HepG2 (cell line): ENCODE results near the gene ATP5MG. TPM values are rescaled to one million over a fixed set of nuclear protein-coding genes. Genes with fewer than 3 reads are reported as not detected.
A peak's percentile ranks its signal among the peaks of the same experiment; 100 is the strongest.

ENCODE experiments used
- ATRX ChIP-seq: sonication (generic); formaldehyde crosslinking; IDR thresholded peaks from 2 replicates; pipeline ENCODE4 v1.4.0; 2020; ENCODE audit warnings: missing genetic modification reagents, borderline replicate concordance
- E2F2 ChIP-seq: sonication (generic); formaldehyde crosslinking; IDR thresholded peaks from 2 replicates; pipeline ENCODE4 v1.4.0; 2020; ENCODE audit warnings: missing genetic modification reagents, borderline replicate concordance
- FUBP1 ChIP-seq: sonication (generic); formaldehyde crosslinking; IDR thresholded peaks from 2 replicates; pipeline ENCODE4 v1.5.1; 2020; ENCODE audit warnings: missing genetic modification reagents, mild to moderate bottlenecking, borderline replicate concordance
- HMG20A ChIP-seq: IDR thresholded peaks from 2 replicates; pipeline ENCODE4 v1.6.1; 2016; ENCODE audit warnings: borderline replicate concordance
- KDM5B ChIP-seq: sonication (generic); formaldehyde crosslinking; IDR thresholded peaks from 2 replicates; pipeline ENCODE4 v1.4.0; 2020; ENCODE audit warnings: missing genetic modification reagents, mild to moderate bottlenecking, borderline replicate concordance
- KLF13 ChIP-seq: sonication (generic); formaldehyde crosslinking; IDR thresholded peaks from 2 replicates; pipeline ENCODE4 v1.4.0; 2020; ENCODE audit warnings: mild to moderate bottlenecking, missing genetic modification reagents
- MAX ChIP-seq: IDR thresholded peaks from 2 replicates; pipeline ENCODE4 v1.6.1; 2012; ENCODE audit warnings: inconsistent platforms
- NFAT5 ChIP-seq: sonication (generic); formaldehyde crosslinking; IDR thresholded peaks from 2 replicates; pipeline ENCODE4 v1.4.0; 2020; ENCODE audit warnings: missing genetic modification reagents
- NRL ChIP-seq: sonication (generic); formaldehyde crosslinking; IDR thresholded peaks from 2 replicates; pipeline ENCODE4 v1.5.0; 2020; ENCODE audit warnings: missing genetic modification reagents, mild to moderate bottlenecking, moderate library complexity, borderline replicate concordance
- RAD21 ChIP-seq: fragments of 450-650 bp; formaldehyde crosslinking; IDR thresholded peaks from 2 replicates; pipeline ENCODE4 v1.5.0; 2020; ENCODE audit warnings: mild to moderate bottlenecking
- REPIN1 ChIP-seq: sonication (generic); formaldehyde crosslinking; IDR thresholded peaks from 2 replicates; pipeline ENCODE4 v1.8.0; 2022; ENCODE audit warnings: missing genetic modification reagents, low read depth, mild to moderate bottlenecking, borderline replicate concordance
- SMARCE1 ChIP-seq: fragments of 450-650 bp; IDR thresholded peaks from 2 replicates; pipeline ENCODE4 v1.6.1; 2017; ENCODE audit warnings: borderline replicate concordance
- TEAD3 ChIP-seq: optimal IDR thresholded peaks from 2 replicates; pipeline ENCODE3; 2016; ENCODE audit warnings: borderline replicate concordance
- ZGPAT ChIP-seq: IDR thresholded peaks from 2 replicates; pipeline ENCODE4 v1.6.1; 2016; ENCODE audit warnings: mild to moderate bottlenecking
- ZNF124 ChIP-seq: sonication (generic); formaldehyde crosslinking; IDR thresholded peaks from 2 replicates; pipeline ENCODE4 v1.4.0; 2020; ENCODE audit warnings: missing genetic modification reagents
- ZNF317 ChIP-seq: sonication (generic); formaldehyde crosslinking; IDR thresholded peaks from 2 replicates; pipeline ENCODE4 v1.5.0; 2020; ENCODE audit warnings: mild to moderate bottlenecking, missing genetic modification reagents
- ZNF335 ChIP-seq: sonication (generic); formaldehyde crosslinking; IDR thresholded peaks from 2 replicates; pipeline ENCODE4 v1.4.0; 2020; ENCODE audit warnings: missing genetic modification reagents
- ZNF350 ChIP-seq: sonication (generic); formaldehyde crosslinking; IDR thresholded peaks from 2 replicates; pipeline ENCODE4 v1.4.0; 2020; ENCODE audit warnings: mild to moderate bottlenecking, low read depth, missing genetic modification reagents, borderline replicate concordance
- ZNF761 ChIP-seq: sonication (generic); formaldehyde crosslinking; conservative IDR thresholded peaks from 2 replicates; pipeline ENCODE4 v1.4.0; 2020; ENCODE audit warnings: mild to moderate bottlenecking, missing genetic modification reagents
- ZNF792 ChIP-seq: IDR thresholded peaks from 2 replicates; pipeline ENCODE4 v1.6.1; 2016
- polyA plus RNA-seq, 8 experiments: library from polyadenylated mRNA; depleted of rRNA in 3 of 8; stranded (reverse) in 7 of 8; unstranded in 1 of 8; fragments of >200 nt; fragmentation: Illumina TruSeq in 4 of 8; extraction: Trizol in 4 of 8; gene quantifications; 2 replicates each; pipeline versions ENCODE4 v1.2.1 to v1.2.3, GENCODE V29; 2011 to 2016; ENCODE audit warnings: low read depth in 4 of 8, missing spikeins in 1 of 8, mixed read lengths in 1 of 8; ENCODE audit not compliant: insufficient read depth in 1 of 8
- total RNA-seq, 5 experiments: library from RNA; depleted of rRNA; stranded (reverse); fragments of >200 nt; fragmentation: Illumina TruSeq; extraction: Trizol; gene quantifications; 2 replicates each; pipeline ENCODE4 v1.2.3, GENCODE V29; 2016; ENCODE audit warnings: low read depth in 1 of 5

The ATP5MG gene
- total and polyA plus RNA-seq, 2 of the 13 experiments (the other 11 are each of a cell fraction or from before 2014, with no cell fraction given): 260 to 320 TPM

GRCh38 chr11:118401151-118401879 is at the start of gene ATP5MG (continued):
- no peak for TF ChIP-seq HMG20A
- peak; percentile 70; the same call in 1 of the 2 replicates for TF ChIP-seq KDM5B (CRISPR knock-in tag)
- TF ChIP-seq SMARCE1: no peak
- TF ChIP-seq ATRX (CRISPR knock-in tag): no peak
- 0 out of 2 replicates have a peak, but pooled peaks have one; percentile 7 for TF ChIP-seq E2F2 (CRISPR knock-in tag)
- no peak for TF ChIP-seq ZNF761
- no peak for TF ChIP-seq REPIN1 (CRISPR knock-in tag)
- TF ChIP-seq NRL: 0 out of 2 replicates have a peak, but pooled peaks have one; percentile 18
- TF ChIP-seq ZNF317 (CRISPR knock-in tag): no peak
- no peak for TF ChIP-seq ZNF792 (CRISPR knock-in tag)
- peak; percentile 86; the same call in 1 of the 2 replicates for TF ChIP-seq ZNF350
- peak; percentile 65 for TF ChIP-seq ZGPAT (CRISPR knock-in tag)
- no peak; the same call in 1 of the 2 replicates for TF ChIP-seq ZNF124 (CRISPR knock-in tag)
- TF ChIP-seq FUBP1 (CRISPR knock-in tag): no peak
- TF ChIP-seq ZNF335 (CRISPR knock-in tag): peak; percentile 100
- no peak for TF ChIP-seq KLF13 (CRISPR knock-in tag)
- TF ChIP-seq MAX: peak; percentile 40; the same call in 1 of the 2 replicates
- TF ChIP-seq NFAT5 (CRISPR knock-in tag): no peak
- TF ChIP-seq RAD21: no peak
- no peak for TF ChIP-seq TEAD3 (CRISPR knock-in tag)
